GM10266 (cell line): ENCODE results near the gene SETMAR.
A peak's percentile ranks its signal among the peaks of the same experiment; 100 is the strongest.

Experiments
- DNase-seq: peaks from one replicate; pipeline ENCODE4 v3.0.0; 2012; ENCODE audit errors: extremely low spot score
- TF ChIP-seq, protein P1 (sequence below): IDR thresholded peaks from 2 replicates; pipeline ENCODE4 v1.5.1; 2012; ENCODE audit warnings: mild to moderate bottlenecking, low read depth; ENCODE audit not compliant: control insufficient read depth, insufficient read depth; ENCODE audit errors: missing control alignments

Gene SETMAR

DNA sequence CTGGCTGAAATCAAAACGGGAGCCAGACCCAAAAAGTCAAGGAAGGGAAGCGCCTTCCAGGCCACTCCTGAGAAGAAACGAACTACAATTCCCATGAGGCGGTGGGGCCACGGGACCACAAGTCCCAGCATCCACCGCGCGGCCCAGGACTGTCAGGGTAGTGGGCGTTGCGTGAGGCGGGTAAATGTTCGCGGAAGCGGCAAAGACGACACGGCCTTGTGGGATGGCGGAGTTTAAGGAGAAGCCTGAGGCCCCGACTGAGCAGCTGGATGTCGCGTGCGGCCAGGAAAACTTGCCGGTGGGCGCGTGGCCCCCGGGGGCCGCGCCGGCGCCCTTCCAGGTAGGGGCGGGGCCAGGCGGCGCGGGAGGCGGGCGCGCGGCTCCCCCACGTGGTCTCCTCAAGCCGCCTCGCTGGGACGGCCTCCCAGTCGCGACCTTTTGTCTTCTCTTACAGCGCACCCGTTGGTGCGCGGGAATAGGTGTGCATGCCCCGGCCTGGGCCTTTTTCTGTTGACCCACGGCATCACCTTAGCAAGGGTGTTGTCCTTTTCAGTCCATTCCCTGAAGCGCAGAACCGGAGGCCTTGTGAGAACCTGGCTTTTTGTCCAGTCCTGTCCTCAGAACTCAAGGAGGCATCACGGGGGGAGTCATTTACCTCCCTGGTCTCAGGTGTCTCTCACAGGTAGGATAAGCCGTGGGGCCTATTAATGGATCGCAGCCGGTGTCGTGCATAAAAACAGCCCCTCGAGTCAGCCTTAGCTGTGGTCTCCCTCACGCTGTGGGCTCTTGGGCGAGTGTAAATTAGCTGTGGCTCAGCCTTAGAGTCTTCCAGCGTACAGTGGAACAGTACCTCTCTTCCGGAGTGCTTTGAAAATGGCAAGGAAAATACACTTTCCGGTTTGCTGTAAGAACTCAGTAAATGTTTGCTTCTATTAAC lies at the start of gene SETMAR:
TSS of gene SETMAR (plus strand) at position 183 of the 937 bp plus-strand sequence. CDS start at position 185, 2 bp downstream.
- TF ChIP-seq, protein P1, sequence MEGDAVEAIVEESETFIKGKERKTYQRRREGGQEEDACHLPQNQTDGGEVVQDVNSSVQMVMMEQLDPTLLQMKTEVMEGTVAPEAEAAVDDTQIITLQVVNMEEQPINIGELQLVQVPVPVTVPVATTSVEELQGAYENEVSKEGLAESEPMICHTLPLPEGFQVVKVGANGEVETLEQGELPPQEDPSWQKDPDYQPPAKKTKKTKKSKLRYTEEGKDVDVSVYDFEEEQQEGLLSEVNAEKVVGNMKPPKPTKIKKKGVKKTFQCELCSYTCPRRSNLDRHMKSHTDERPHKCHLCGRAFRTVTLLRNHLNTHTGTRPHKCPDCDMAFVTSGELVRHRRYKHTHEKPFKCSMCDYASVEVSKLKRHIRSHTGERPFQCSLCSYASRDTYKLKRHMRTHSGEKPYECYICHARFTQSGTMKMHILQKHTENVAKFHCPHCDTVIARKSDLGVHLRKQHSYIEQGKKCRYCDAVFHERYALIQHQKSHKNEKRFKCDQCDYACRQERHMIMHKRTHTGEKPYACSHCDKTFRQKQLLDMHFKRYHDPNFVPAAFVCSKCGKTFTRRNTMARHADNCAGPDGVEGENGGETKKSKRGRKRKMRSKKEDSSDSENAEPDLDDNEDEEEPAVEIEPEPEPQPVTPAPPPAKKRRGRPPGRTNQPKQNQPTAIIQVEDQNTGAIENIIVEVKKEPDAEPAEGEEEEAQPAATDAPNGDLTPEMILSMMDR, result no peak
- peak; percentile 92 for DNase-seq

DNA sequence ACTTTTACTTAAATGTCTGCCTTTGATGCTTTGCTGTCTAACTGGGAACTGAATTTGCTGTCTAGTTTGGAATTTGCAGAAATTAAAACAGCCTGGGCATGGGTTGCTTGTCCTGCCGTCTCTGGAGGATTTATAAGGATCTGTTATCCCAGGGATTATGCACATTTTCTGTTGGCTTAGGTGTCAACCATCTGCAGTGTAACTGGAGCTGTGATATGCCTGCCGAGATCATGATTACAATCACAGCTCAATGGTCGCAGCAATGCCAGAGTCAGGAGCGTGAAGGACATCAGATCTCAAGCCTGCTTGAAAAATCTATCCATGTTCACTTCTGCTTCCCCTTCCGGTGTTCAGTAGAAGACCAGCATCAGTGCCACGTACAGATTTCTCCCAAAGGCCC lies 41.8 kb upstream of the SETMAR start:
- no peak for DNase-seq
- TF ChIP-seq, protein P1, result no peak

DNA sequence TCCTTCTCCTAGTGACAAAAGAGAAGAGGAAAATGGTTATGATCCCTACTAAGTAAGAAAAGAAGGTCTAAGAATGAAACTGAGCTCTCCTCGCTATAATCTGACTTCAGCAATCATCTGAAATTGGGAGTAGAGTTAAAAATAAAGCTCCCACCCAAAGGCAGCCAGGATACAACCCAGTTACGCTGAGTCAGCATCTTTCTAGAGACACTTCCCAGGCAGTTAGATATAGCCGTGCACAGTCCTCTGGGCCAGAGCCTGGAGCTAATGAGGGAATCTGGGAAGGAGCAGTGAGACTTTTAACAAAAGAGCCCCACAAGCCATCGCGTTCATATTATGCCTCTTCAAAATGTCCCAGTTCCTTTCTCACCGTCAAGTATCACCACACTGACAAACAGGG lies 39.1 kb upstream of the SETMAR start:
- TF ChIP-seq, protein P1, result no peak
- no peak for DNase-seq

DNA sequence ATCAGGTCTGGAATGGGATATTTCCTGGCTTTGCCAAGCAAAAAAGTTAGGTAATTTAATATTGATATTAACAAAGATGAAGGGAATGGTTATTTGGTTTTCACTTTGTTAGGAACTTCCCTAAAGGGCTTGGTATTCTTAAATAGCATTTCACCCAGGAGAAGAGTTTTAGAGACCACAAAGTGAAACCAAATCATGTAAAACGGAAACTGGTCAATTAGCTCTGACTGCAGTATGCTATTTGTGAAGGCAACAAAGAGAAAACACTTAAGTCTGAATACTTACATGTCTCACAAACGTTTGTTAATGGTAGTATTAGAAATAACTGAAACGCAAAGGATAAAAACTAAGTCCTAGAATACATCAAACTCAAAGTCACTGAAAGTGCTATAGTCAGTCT lies 32.4 kb upstream of the SETMAR start:
- no peak for DNase-seq
- TF ChIP-seq, protein P1, result no peak

DNA sequence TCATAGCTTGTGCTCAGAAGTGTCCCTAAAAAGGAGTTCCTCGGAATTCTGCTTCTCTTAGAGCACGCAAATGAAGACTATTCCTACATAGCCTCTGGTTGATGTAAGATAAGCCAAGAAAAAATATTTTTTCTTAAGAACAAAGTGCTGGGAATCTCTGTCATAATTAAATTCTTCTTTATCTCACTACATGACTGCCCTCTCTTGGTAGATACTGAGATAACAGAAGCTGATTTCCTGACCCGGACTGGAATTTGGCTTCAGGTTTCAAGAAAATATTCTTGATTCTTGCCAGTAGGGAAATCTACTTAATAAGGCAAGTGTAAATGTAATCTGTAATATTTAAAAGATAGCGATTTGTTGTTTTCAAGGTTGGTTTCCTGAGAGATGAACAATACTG lies 31.3 kb upstream of the SETMAR start:
- TF ChIP-seq, protein P1, result peak; percentile 49
- peak; percentile 20 for DNase-seq

DNA sequence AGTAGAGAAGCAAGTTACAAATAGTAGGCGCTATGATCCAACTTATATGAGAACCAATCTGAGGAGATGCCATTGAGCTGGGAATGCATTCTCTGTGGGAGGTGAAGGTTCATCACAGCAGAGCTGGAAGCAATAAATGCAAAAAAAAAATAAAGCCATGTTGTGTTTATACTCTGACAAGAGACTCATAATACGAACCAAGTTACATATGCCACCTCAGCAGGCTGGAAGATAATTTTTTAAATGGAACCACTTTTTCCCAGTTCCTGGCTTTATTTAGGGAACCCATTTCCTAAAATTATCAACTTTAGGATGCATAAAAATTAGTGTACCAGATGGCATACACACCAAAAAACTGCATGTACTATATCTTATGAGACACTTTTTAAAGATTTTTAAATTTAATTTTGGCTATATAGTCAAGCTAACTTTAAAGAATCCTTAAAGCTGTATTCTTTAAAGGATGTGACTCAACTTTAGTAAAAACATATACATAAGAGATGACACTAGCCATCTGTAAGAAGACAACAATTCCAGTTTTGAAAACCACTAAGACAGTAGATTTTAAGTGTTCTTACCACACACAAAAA lies 23.6 kb upstream of the SETMAR start:
- no peak for DNase-seq
- TF ChIP-seq, protein P1, result no peak

DNA sequence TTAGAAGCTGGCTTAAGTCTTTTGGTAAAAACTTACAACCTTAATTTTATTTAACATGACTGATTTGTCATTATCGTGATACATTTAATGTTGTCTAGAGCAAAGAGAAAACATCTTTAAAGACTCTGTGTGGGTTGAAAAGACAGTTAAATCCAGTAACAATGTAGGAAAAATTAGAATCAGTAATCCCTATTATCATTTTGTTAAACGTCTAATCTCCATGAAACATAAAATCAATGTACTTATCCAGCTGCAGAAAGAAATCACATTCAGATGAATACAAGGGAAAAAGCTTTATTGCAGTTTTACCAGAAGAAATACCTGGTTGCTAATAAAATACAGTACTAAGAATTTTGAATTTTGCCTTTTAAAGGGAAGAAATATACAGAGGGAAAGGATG lies 21.2 kb upstream of the SETMAR start:
- TF ChIP-seq, protein P1, result no peak
- no peak for DNase-seq
